Activated CD4-positive, CD25-positive, alpha-beta regulatory T cell treated with anti-CD3 and anti-CD28 coated beads, Interleukin-2, amount 50 U/mL, for 16 hours (primary cell): ENCODE measurements around the gene MAGEF1.

Experiments used
- DNase-seq: peaks from one replicate; pipeline ENCODE4 v3.0.0-alpha.2; 2020; ENCODE audit warnings: low read depth, low spot score

The MAGEF1 gene

GRCh38 chr3:184670091-184670602, 41.7 kb downstream of the MAGEF1 start:
- DNase-seq, result no peak

- no peak for DNase-seq
Observed at GRCh38 chr3:184669578-184669977, 42.3 kb downstream of the MAGEF1 start.

GRCh38 chr3:184666442-184666841, 45.4 kb downstream of the MAGEF1 start:
- no peak for DNase-seq

GRCh38 chr3:184665101-184665500, 46.8 kb downstream of the MAGEF1 start:
- DNase-seq, result no peak

GRCh38 chr3:184663756-184664155, 48.1 kb downstream of the MAGEF1 start:
- no peak for DNase-seq

GRCh38 chr3:184663356-184663755, 48.5 kb downstream of the MAGEF1 start:
- no peak for DNase-seq

- DNase-seq, result no peak
Observed at GRCh38 chr3:184662187-184662586, 49.7 kb downstream of the MAGEF1 start.

GRCh38 chr3:184660931-184661330, 50.9 kb downstream of the MAGEF1 start:
- no peak for DNase-seq
